T-cell (primary cell): Measurements from ENCODE around the gene NOC2L. TPM values are rescaled to one million over a fixed set of nuclear protein-coding genes. Genes with fewer than 3 reads are reported as not detected.
A peak's percentile ranks its signal among the peaks of the same experiment; 100 is the strongest.

Source experiments
- ATAC-seq, 4 experiments: fragments of 200-7000 bp in 3 of 4; fragments of 150-1000 bp in 1 of 4; cut with Tn5 transposase; replicated peaks in 1 of 4; 1 replicate in 3 of 4; 2 replicates in 1 of 4; pipeline ENCODE4 v1.10.0; 2021; ENCODE audit warnings: moderate library complexity in 3 of 4, mild to moderate bottlenecking in 2 of 4, moderate number of reproducible peaks in 1 of 4
- CTCF ChIA-PET, 2 donors: fragments of 300-600 bp; sonication (Branson Sonifier 250); formaldehyde crosslinking; loops; one replicate each; lab custom pipeline; 2022; ENCODE audit warnings: antibody characterized with exemption in 2 of 2; lab: Charles Lee
- POLR2A ChIA-PET, 2 donors: fragments of 300-600 bp; sonication (Branson Sonifier 250); formaldehyde crosslinking; loops; one replicate each; lab custom pipeline; 2022; ENCODE audit warnings: antibody characterized with exemption in 2 of 2; lab: Charles Lee
- DNase-seq, 35 experiments: peaks; one replicate each; pipeline versions ENCODE4 v3.0.0 to v3.0.0-alpha.2; 2013 to 2023
- H3K27ac ChIP-seq: one replicate; pipeline ENCODE4 v1.5.1; 2013; ENCODE audit warnings: low read length
- H3K27me3 ChIP-seq, 2 experiments: replicated peaks in 1 of 2; 1 replicate in 1 of 2; 2 replicates in 1 of 2; pipeline versions ENCODE4 v1.6.1 to v1.7.0; 2013; ENCODE audit warnings: low read length in 1 of 2, mixed read lengths in 1 of 2; ENCODE audit not compliant: control insufficient read depth in 2 of 2, insufficient read depth in 2 of 2; ENCODE audit errors: extremely low read depth in 1 of 2
- H3K36me3 ChIP-seq, 2 donors: 1 replicate in 1 of 2; 2 replicates in 1 of 2; pipeline versions ENCODE4 v1.6.1 to v1.7.0; 2013; ENCODE audit warnings: low read length in 1 of 2; ENCODE audit not compliant: control insufficient read depth in 2 of 2, insufficient read depth in 1 of 2; ENCODE audit errors: extremely low read depth in 1 of 2
- H3K4me1 ChIP-seq, 2 experiments: 1 replicate in 1 of 2; 2 replicates in 1 of 2; pipeline versions ENCODE4 v1.6.1 to v1.7.0; 2013; ENCODE audit warnings: low read length in 2 of 2, mixed read lengths in 1 of 2; ENCODE audit not compliant: insufficient read depth in 2 of 2, control insufficient read depth in 1 of 2; ENCODE audit errors: extremely low read depth in 1 of 2
- H3K4me3 ChIP-seq, 2 donors: 1 replicate in 1 of 2; 2 replicates in 1 of 2; pipeline versions ENCODE4 v1.5.1 to v1.7.0; 2013; ENCODE audit warnings: mild to moderate bottlenecking in 2 of 2, low read length in 1 of 2, moderate library complexity in 1 of 2; ENCODE audit not compliant: control insufficient read depth in 1 of 2; ENCODE audit errors: extremely low read depth in 1 of 2
- H3K9me3 ChIP-seq: 2 replicates; pipeline ENCODE4 v1.7.0; 2013
- H3K27ac Mint-ChIP-seq, 2 donors: one replicate each; pipeline ENCODE4 v1.8.0; 2020 to 2021; ENCODE audit warnings: mild to moderate bottlenecking in 2 of 2, mixed read lengths in 2 of 2
- H3K27me3 Mint-ChIP-seq, 2 donors: one replicate each; pipeline ENCODE4 v1.8.0; 2021 to 2022; ENCODE audit warnings: mixed read lengths in 2 of 2
- H3K36me3 Mint-ChIP-seq: one replicate; pipeline ENCODE4 v1.8.0; 2021; ENCODE audit warnings: mixed read lengths
- H3K4me1 Mint-ChIP-seq, 3 donors: one replicate each; pipeline ENCODE4 v1.8.0; 2020 to 2022; ENCODE audit warnings: mixed read lengths in 3 of 3, mild to moderate bottlenecking in 1 of 3
- H3K4me3 Mint-ChIP-seq, 3 donors: one replicate each; pipeline ENCODE4 v1.8.0; 2020 to 2022; ENCODE audit warnings: mild to moderate bottlenecking in 3 of 3, mixed read lengths in 3 of 3, moderate library complexity in 3 of 3
- H3K9me3 Mint-ChIP-seq, 3 donors: one replicate each; pipeline ENCODE4 v1.8.0; 2020 to 2022; ENCODE audit warnings: mixed read lengths in 3 of 3
- whole genome bisulfite sequencing: methylation state at CpG from one replicate; pipeline ENCODE4 v1.1.5; 2013; ENCODE audit warnings: missing lambda C conversion rate; ENCODE audit not compliant: insufficient coverage; 5-methylcytosine and 5-hydroxymethylcytosine counted together
- total RNA-seq, 35 experiments: library from RNA in 6 of 35; stranded (reverse) in 6 of 35; fragments of 120-200 nt in 1 of 35; gene quantifications; one replicate each; pipeline versions ENCODE4 v1.2.1 to v1.2.4 and lab custom pipeline; 2013 to 2026

Gene NOC2L
- total RNA-seq, 5 donors from 2014 or later (not counting 1 experiment from before 2014, with no cell fraction given), result 58.7 to 92.2 (median 83.4) TPM

- no peak for DNase-seq
- Histone ChIP-seq H3K27me3 (peaks cover 2 to 73% of the 10 kb centered on the region in 2 experiments), H3K36me3 (no peaks in the 10 kb centered on the region), H3K9me3 (no peaks in the 10 kb centered on the region), H3K4me3 (no peak overlapping the region), H3K4me1 (peaks cover 9 to 44% of the 10 kb centered on the region in 2 experiments), H3K27ac (no peak overlapping the region)
- no peaks in the 10 kb centered on the region for H3K36me3 Mint-ChIP-seq
- ChIA-PET CTCF (interaction anchor here (0.5 to 0.6 kb wide), 3 partner anchors 9 to 773 kb away, joined by 5 to 6 read pairs (median 5); no protein-coding TSS in a partner anchor), POLR2A (no interaction called here)
- H3K9me3 Mint-ChIP-seq, result no peaks in the 10 kb centered on the region
- H3K27me3 Mint-ChIP-seq, result peaks cover 7 to 39% of the 10 kb centered on the region in 2 donors
- ATAC-seq, result no peak
- peaks cover 12 to 17% (median 15%) of the 10 kb centered on the region in 3 donors for H3K4me1 Mint-ChIP-seq
- no peak overlapping the region for H3K4me3 Mint-ChIP-seq
- H3K27ac Mint-ChIP-seq, result no peak overlapping the region
- WGBS, result 89% methylated on average over 3 of the region's 22 CpGs
Measured at GRCh38 chr1:1003618-1004419, 44.8 kb upstream of the NOC2L start.

DNA sequence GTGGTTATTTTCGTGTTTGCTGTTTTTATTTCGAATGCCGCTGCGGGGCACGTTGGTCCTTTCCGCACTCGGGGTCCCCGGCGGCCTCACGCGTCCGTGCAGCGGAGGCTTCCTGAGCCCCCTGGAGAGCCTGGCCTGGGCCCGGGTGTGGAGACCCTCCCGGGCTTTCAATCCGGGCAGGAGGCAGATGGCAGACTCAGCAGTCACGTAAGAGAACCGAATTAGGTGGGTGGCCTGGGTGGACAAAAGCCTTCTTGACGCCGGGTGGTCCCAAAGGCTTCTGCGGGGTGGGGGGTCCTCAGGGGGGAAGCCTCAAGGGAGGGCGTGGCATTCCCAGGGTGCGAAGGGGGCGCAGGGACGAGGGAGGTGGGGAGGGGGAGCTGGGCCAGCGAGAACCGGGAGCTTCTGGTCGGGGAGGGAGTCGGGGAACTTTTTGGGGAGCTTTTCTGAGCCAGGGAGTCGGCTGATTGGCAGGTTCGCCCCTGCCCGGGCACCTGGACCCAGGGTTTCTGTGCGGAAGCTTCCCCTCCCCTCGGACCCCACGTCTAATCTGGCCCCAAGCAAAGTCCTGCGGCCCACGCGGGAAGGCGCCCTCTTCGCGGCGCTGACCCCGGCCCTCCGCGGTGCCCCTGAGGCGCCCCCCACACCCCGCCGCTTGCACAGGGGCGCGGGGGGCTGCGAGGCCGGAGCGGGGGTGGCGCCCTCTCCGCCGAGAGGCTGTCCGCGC lies 42.2 kb upstream of the NOC2L start:
- Mint-ChIP-seq H3K27me3 (peaks cover 7 to 36% of the 10 kb centered on the region in 2 donors), H3K4me3 (peak overlapping the region; percentile 58 to 79 (median 72)), H3K36me3 (no peaks in the 10 kb centered on the region), H3K27ac (no peak overlapping the region), H3K9me3 (no peaks in the 10 kb centered on the region), H3K4me1 (peaks cover 14 to 22% (median 18%) of the 10 kb centered on the region in 3 donors)
- H3K27me3 ChIP-seq, result peaks cover 2 to 87% of the 10 kb centered on the region in 2 experiments
- H3K27ac ChIP-seq, result no peak overlapping the region
- peak in 2 of 35 experiments; percentile 4 to 24 for DNase-seq
- ChIA-PET CTCF (no interaction called here), POLR2A (no interaction called here)
- no peaks in the 10 kb centered on the region for H3K9me3 ChIP-seq
- H3K36me3 ChIP-seq, result no peaks in the 10 kb centered on the region
- ATAC-seq, result peak in 1 of 4 experiments; percentile 4
- peak overlapping the region; percentile 11 to 62 for H3K4me3 ChIP-seq
- 3% methylated on average over 53 of the region's 58 CpGs for WGBS
- peaks cover 9 to 62% of the 10 kb centered on the region in 2 experiments for H3K4me1 ChIP-seq

DNA sequence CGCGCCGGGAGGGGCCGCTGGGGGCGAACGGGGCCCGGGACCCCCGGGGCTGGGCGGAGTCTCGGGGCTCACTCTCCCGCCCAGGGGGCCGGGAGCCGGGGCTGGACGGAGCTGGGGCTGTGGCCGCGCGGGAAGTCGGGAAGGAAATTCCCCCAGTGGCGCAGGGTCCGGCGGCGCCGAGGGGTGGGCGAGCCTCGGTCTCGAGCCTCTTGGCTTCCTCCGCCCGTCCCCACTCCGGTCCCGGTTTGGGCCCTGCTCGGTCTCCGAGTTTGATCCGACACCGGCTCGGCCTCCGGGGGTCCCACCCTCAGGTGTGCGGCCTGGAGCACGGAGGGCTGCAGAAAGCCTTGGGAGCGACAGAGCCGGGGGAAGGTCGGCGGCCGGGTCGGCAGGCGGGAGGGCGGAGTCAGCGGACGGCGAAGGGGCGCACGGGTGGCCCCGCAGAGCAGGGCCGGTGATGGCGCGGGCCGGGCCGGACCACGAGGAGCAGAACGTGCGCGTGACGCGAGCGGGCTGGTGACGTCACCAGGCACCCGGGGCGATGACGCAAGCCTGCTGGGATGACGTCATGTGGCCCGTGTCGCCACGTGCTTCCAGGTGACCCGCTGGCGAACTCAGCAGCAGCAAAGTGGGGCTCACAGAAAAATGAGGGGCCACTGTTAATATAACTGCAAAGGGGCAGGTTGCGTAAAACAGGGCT lies 41.5 kb upstream of the NOC2L start:
- Mint-ChIP-seq H3K4me1 (peaks cover 16 to 27% (median 20%) of the 10 kb centered on the region in 3 donors), H3K27me3 (peaks cover 7 to 36% of the 10 kb centered on the region in 2 donors), H3K4me3 (peak overlapping the region; percentile 58 to 79 (median 72)), H3K36me3 (no peaks in the 10 kb centered on the region), H3K27ac (no peak overlapping the region), H3K9me3 (no peaks in the 10 kb centered on the region)
- DNase-seq (peak in 32 of 35 experiments; percentile 57 to 89 (median 74)), ATAC-seq (peak in 3 of 4 experiments; percentile 8 to 61 (median 8))
- Histone ChIP-seq H3K27ac (no peak overlapping the region), H3K27me3 (peaks cover 2 to 87% of the 10 kb centered on the region in 2 experiments), H3K4me3 (peak overlapping the region; percentile 46 to 62), H3K36me3 (no peaks in the 10 kb centered on the region), H3K4me1 (peaks cover 9 to 66% of the 10 kb centered on the region in 2 experiments), H3K9me3 (no peaks in the 10 kb centered on the region)
- WGBS, result 1% methylated on average over 74 of the region's 75 CpGs
- CTCF ChIA-PET, result no interaction called here
- POLR2A ChIA-PET, result no interaction called here

DNA sequence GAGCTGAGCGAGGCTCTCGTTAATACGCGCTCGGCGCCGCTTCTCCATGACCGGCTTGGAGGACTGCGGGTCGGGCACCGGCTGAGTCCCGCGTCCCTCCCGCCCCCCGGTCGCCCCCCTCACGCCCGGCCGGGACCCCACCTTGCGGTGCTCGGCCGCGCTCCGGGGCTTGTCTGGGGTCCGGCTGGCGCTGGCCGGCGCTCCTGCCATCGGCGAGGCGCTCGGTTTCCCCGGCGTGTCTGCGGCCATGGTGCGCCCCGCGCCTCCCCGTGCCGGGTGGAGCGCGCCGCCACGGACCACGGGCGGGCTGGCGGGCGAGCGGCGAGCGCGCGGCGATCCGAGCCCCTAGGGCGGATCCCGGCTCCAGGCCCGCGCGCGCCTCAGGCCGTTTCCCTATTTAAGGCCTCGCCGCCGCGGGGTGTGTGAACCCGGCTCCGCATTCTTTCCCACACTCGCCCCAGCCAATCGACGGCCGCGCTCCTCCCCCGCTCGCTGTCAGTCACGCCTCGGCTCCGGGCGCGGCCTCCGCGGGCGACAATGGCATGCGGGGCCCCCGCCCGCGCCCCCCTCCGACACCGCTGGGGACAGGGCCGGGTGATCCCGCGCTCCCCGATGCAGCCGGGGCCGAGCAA lies 40.8 kb upstream of the NOC2L start, which contains the start of gene HES4:
HES4 (minus strand) TSS at position 373 of the 632 bp plus-strand sequence; CDS start at position 249, 124 bp downstream.
- peaks cover 2 to 36% of the 10 kb centered on the region in 2 donors for H3K27me3 Mint-ChIP-seq
- peak in 29 of 35 experiments; percentile 41 to 77 (median 54) for DNase-seq
- Histone ChIP-seq H3K36me3 (no peaks in the 10 kb centered on the region), H3K27ac (no peak within 1 kb of the TSS), H3K27me3 (peaks cover 2 to 87% of the 10 kb centered on the region in 2 experiments), H3K4me3 (peak within 1 kb of the TSS; percentile 46 to 62), H3K4me1 (peaks cover 9 to 60% of the 10 kb centered on the region in 2 experiments), H3K9me3 (no peaks in the 10 kb centered on the region)
- no peaks in the 10 kb centered on the region for H3K9me3 Mint-ChIP-seq
- H3K27ac Mint-ChIP-seq, result no peak within 1 kb of the TSS
- peak within 1 kb of the TSS; percentile 58 to 79 (median 72) for H3K4me3 Mint-ChIP-seq
- peak; percentile 47 to 67 (median 58) for ATAC-seq
- no peaks in the 10 kb centered on the region for H3K36me3 Mint-ChIP-seq
- POLR2A ChIA-PET, result no interaction called here
- H3K4me1 Mint-ChIP-seq, result peaks cover 11 to 21% (median 17%) of the 10 kb centered on the region in 3 donors
- CTCF ChIA-PET, result no interaction called here
- under 1% methylated on average over 94 of the region's 95 CpGs for WGBS

- ATAC-seq (peak; percentile 5 to 20 (median 20)), DNase-seq (peak in 7 of 35 experiments; percentile 13 to 63 (median 43))
- Histone ChIP-seq H3K36me3 (no peaks in the 10 kb centered on the region), H3K9me3 (no peaks in the 10 kb centered on the region), H3K4me1 (peaks cover 9 to 55% of the 10 kb centered on the region in 2 experiments), H3K4me3 (peak overlapping the region; percentile 12 to 57), H3K27me3 (peaks cover 2 to 87% of the 10 kb centered on the region in 2 experiments), H3K27ac (no peak overlapping the region)
- WGBS, result under 1% methylated on average over 86 of the region's 86 CpGs
- no peaks in the 10 kb centered on the region for H3K36me3 Mint-ChIP-seq
- POLR2A ChIA-PET, result no interaction called here
- no peaks in the 10 kb centered on the region for H3K9me3 Mint-ChIP-seq
- H3K27me3 Mint-ChIP-seq, result peaks cover 0 to 35% of the 10 kb centered on the region in 2 donors
- H3K4me1 Mint-ChIP-seq, result peaks cover 7 to 16% (median 13%) of the 10 kb centered on the region in 3 donors
- peak overlapping the region; percentile 37 to 79 (median 50) for H3K4me3 Mint-ChIP-seq
- H3K27ac Mint-ChIP-seq, result no peak overlapping the region
- CTCF ChIA-PET, result no interaction called here
Measured at GRCh38 chr1:998995-999724, 40.1 kb upstream of the NOC2L start.
